Mucosa of descending colon (tissue), 3 donors: ENCODE data around the gene ITGA11. TPM values are rescaled to one million over a fixed set of nuclear protein-coding genes. Genes with fewer than 3 reads are reported as not detected.

Experiments used
- ATAC-seq: fragments of 200-7000 bp; cut with Tn5 transposase; one replicate; pipeline ENCODE4 v1.9.1; 2020; ENCODE audit warnings: mild to moderate bottlenecking, moderate library complexity
- DNase-seq, 3 donors: peaks; one replicate each; pipeline ENCODE4 v3.0.0-alpha.2; 2020
- H3K36me3 ChIP-seq: fragments of 200-600 bp; one replicate; pipeline ENCODE4 v1.8.0; 2021; ENCODE audit warnings: low read depth, mild to moderate bottlenecking
- H3K4me1 ChIP-seq: fragments of 200-600 bp; one replicate; pipeline ENCODE4 v1.8.0; 2021; ENCODE audit warnings: low read depth, mild to moderate bottlenecking
- H3K4me3 ChIP-seq: fragments of 200-600 bp; one replicate; pipeline ENCODE4 v1.8.0; 2021; ENCODE audit warnings: mild to moderate bottlenecking
- H3K9me3 ChIP-seq: fragments of 200-600 bp; one replicate; pipeline ENCODE4 v1.8.0; 2021; ENCODE audit warnings: mild to moderate bottlenecking
- intact Hi-C, 2 donors: fragments of 100-400 bp; cut with DNase I in 1 of 2; cut with micrococcal nuclease in 1 of 2; formaldehyde crosslinking; loops; one replicate each; pipeline versions ENCODE4 v1.11.0 to v1.11.1; 2022; cut with DNase I, micrococcal nuclease
- total RNA-seq, 3 donors: library from RNA; stranded (reverse); fragmentation: NEBNext Ultra II Directional in 2 of 3; extraction: Animal tissue kit (Norgen Biotek cat#: 25700) in 2 of 3; gene quantifications; one replicate each; pipeline versions ENCODE4 v1.2.1 to v1.2.4, GENCODE V29; 2021 to 2023
- TF ChIP-seq, protein P1 (sequence below): fragments of 200-600 bp; IDR thresholded peaks from one replicate; pipeline ENCODE4 v1.8.0; 2022; ENCODE audit warnings: antibody characterized with exemption, mild to moderate bottlenecking
- donor health status: DM: no; HTN: no; CAD: no; lungs with moderate emphysema.
- donor health status: DM: no; HTN: no; CAD: no.
- donor health status: DM: no; HTN: yes; CAD: no.

Gene ITGA11
- total RNA-seq, 3 donors from 2014 or later, result 1.8 to 2.4 (median 2.1) TPM

DNA sequence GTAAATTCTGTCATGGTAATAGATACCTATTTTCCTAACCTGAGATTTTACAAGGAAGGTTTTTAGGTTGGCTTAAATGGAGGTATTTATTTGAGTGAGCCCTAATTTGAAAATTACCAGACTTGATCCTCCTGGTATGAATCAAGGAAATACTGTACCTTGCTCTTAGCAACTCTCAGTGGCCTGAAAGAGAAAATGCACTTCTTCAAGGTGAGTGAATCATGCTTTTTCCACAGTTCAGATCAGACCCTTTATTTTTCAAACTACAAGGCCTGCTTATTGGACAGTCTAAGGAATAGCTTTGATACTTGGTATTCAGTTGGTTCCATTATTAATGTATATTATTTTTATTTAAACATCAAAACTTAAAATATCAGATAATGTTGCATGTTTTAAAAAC lies 139.0 kb downstream of the ITGA11 start:
- DNase-seq (no peak), ATAC-seq (no peak)
- Histone ChIP-seq H3K36me3 (peaks cover 4% of the 10 kb centered on the region), H3K4me1 (peaks cover 2% of the 10 kb centered on the region), H3K4me3 (no peak overlapping the region), H3K9me3 (no peaks in the 10 kb centered on the region)
- intact Hi-C loops, result no loop called here
- TF ChIP-seq, protein P1, sequence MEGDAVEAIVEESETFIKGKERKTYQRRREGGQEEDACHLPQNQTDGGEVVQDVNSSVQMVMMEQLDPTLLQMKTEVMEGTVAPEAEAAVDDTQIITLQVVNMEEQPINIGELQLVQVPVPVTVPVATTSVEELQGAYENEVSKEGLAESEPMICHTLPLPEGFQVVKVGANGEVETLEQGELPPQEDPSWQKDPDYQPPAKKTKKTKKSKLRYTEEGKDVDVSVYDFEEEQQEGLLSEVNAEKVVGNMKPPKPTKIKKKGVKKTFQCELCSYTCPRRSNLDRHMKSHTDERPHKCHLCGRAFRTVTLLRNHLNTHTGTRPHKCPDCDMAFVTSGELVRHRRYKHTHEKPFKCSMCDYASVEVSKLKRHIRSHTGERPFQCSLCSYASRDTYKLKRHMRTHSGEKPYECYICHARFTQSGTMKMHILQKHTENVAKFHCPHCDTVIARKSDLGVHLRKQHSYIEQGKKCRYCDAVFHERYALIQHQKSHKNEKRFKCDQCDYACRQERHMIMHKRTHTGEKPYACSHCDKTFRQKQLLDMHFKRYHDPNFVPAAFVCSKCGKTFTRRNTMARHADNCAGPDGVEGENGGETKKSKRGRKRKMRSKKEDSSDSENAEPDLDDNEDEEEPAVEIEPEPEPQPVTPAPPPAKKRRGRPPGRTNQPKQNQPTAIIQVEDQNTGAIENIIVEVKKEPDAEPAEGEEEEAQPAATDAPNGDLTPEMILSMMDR, result no peak

DNA sequence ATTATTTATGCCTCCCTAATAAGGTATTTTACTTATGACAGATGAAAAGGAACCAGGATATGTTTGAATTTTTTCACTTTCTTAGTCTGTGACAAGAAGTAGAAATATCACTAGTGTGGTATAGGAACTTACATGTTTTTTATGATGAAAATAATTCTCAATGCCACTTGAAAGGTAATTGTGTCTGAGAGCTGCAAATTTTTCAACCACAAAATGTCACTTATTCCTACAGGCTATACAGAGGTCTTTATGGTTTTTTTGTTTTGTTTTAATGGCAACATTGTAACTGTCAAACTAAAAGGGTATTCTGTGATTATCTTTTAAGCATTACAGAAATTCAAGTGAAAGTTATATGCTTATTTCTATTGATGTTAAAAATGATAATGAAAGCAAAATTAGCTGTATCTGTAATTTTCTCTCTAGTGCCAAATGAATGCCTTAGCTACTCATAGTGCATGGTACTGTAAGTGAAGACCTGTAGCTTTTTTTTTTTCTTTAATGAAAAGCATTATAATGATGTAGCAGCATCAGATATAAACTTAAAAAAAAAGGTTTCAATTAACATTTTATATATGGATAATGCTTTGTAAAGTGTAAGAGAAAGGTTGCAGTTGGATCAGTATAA lies 139.7 kb downstream of the ITGA11 start:
- TF ChIP-seq, protein P1, result no peak
- no peak for DNase-seq
- no peak for ATAC-seq
- Histone ChIP-seq H3K4me1 (peaks cover 4% of the 10 kb centered on the region), H3K4me3 (no peak overlapping the region), H3K36me3 (peaks cover 4% of the 10 kb centered on the region), H3K9me3 (no peaks in the 10 kb centered on the region)
- intact Hi-C loops, result no loop called here

DNA sequence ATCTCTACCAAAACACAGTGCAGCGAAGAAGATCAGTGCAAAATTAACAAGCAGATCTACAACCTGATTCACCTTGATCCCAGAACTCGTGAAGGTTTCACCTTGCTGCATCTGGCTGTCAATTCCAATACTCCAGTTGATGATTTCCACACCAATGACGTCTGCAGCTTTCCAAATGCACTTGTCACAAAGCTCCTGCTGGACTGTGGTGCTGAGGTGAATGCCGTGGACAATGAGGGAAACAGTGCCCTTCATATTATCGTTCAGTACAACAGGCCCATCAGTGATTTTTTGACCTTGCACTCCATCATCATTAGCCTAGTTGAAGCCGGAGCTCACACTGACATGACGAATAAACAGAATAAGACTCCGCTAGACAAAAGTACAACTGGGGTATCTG lies 141.2 kb downstream of the ITGA11 start:
- no peak for DNase-seq
- no peak overlapping the region for H3K4me3 ChIP-seq
- H3K9me3 ChIP-seq, result no peaks in the 10 kb centered on the region
- intact Hi-C loops, result no loop called here
- H3K36me3 ChIP-seq, result peaks cover 4% of the 10 kb centered on the region
- ATAC-seq, result no peak
- TF ChIP-seq, protein P1, result no peak
- peaks cover 11% of the 10 kb centered on the region for H3K4me1 ChIP-seq

DNA sequence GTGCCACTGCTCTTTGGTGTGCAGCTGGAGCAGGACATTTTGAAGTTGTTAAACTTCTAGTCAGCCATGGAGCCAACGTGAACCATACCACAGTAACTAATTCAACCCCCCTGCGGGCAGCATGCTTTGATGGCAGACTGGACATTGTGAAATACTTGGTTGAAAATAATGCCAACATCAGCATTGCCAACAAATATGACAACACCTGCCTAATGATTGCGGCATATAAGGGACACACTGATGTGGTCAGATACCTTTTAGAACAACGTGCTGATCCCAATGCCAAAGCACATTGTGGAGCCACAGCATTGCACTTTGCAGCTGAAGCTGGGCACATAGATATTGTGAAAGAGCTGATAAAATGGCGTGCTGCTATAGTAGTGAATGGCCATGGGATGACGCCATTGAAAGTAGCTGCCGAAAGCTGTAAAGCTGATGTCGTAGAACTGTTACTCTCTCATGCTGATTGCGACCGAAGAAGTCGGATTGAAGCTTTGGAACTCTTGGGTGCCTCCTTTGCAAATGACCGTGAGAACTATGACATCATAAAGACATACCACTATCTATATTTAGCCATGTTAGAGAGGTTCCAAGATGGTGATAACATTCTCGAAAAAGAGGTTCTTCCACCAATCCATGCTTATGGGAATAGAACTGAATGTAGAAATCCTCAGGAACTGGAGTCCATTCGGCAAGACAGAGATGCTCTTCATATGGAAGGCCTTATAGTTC lies 142.2 kb downstream of the ITGA11 start:
- TF ChIP-seq, protein P1, result no peak
- Histone ChIP-seq H3K36me3 (peaks cover 4% of the 10 kb centered on the region), H3K4me1 (peaks cover 16% of the 10 kb centered on the region), H3K9me3 (no peaks in the 10 kb centered on the region), H3K4me3 (no peak overlapping the region)
- no peak for DNase-seq
- no peak for ATAC-seq
- intact Hi-C loops, result no loop called here

DNA sequence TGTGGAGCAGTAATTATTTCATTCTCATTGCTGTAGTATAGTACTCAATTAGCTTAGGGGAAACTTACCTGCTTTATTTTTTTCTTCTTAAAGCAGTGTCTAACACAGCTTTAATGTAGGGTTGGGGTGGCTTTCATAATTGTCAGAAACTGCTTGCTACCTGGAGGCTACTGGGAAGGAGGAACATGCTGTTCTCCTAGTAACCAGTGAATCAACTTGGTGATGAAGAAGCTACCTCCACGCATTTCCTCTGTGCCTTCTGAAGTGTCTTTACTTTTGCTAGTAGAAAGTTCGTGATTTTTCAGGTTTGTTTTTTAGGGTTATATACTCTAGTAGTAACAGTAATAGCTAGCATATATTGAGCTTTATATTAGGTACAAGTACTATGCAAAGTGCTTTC lies 142.9 kb downstream of the ITGA11 start:
- DNase-seq (no peak), ATAC-seq (no peak)
- no peak overlapping the region for H3K4me3 ChIP-seq
- peaks cover 16% of the 10 kb centered on the region for H3K4me1 ChIP-seq
- H3K36me3 ChIP-seq, result peaks cover 4% of the 10 kb centered on the region
- no peaks in the 10 kb centered on the region for H3K9me3 ChIP-seq
- TF ChIP-seq, protein P1, result no peak
- intact Hi-C loops, result no loop called here
